Measurements from ENCODE around the gene NFATC2.

The NFATC2 gene

DNA sequence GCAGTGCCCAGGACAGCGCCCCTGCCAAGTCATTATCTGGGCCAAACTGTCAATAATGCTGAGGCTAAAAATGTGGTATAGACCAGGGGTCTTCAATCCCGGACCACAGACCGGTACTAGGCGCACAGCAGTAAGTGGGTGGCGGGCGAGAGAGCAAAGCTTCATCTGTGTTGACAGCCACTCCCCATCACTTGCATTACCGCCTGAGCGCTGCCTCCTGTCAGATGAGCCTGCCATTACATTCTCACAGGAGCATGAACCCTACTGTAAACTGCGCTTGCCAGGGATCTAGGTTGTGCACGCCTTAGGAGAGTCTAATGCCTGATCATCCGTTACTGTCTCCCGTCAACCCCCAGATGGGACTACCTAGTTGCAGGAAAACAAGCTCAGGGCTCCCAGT lies 91.0 kb downstream of the NFATC2 start:
- no peak for DNase-seq (ENCODE audit: low read depth in 2 of 2)

DNA sequence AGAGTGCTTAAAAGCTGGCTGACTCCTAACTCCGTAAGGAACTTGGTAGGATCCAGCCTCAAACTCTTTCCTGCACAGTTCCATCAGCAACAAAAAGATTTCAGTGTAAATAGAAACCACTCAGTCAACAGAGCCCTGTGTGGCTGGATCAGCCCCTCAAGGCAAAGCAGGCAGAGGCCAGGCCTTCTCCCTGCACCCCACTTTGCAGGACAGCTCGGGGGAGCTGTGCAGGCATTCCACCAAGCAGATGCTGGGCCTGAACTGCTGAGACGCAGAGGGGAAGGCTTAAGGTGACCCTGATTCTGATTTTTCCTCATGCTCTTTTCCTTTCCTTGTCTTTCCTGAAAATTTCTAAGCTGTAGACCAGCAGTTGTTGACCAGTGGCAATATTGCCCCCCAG lies 91.5 kb downstream of the NFATC2 start:
- DNase-seq (ENCODE audit: low read depth in 2 of 2): no peak

DNA sequence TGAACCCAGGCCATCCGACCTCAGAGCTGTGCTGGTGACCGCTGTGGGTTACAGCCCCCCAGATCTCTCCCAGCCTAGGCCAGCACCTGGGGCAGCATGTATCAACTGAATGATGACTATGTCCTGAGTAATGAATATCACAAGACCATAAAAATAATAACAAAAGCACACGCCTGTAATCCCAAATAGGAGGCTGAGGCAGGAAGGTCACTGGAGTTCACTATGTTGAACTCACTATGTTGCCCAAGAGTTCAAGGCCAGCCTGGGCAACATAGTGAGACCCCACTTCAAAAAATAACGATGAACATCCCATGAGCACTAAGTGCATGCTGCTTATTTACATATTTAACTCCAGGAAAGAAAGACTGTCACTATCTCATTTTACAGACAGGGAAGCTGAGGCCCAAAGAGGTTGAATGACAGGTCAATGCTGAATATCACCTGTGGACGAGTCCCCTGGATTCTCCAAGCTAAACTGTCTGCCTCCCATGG lies 92.3 kb downstream of the NFATC2 start:
- DNase-seq (ENCODE audit: low read depth in 2 of 2): no peak

DNA sequence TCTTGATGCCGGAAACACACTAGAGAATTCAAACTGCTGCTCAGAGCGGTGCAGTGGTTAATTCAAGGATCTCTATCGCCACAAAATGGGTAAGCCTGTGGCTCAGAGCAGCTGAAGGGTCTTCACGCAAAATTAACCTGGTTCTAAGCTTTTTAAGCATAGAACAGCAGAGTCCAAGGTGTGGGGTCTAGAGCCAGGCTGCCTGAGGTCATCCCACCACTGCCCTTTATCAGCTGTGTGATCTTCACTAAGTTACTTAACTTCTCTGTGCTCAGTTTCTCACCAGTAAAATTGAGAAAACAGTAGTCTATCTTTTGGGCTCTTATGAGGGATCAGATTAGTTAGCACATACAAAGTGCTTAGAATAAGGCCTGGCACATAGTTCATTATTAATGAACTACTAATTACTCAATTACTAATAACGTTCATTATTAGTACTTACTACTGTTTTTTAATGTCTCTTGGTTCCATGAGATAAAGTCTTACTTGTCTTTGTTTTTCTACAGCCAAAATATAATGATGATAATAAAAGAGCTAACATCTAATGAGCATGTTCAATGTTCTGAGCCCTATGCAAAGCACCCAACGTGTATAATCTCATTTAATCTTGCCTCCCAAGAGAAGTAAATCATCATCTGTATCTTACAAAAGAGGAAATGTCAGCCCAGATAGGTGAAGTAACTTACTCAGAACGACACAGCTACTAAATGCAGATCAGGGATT lies 92.9 kb downstream of the NFATC2 start:
- no peak for DNase-seq (ENCODE audit: low read depth in 2 of 2)

DNA sequence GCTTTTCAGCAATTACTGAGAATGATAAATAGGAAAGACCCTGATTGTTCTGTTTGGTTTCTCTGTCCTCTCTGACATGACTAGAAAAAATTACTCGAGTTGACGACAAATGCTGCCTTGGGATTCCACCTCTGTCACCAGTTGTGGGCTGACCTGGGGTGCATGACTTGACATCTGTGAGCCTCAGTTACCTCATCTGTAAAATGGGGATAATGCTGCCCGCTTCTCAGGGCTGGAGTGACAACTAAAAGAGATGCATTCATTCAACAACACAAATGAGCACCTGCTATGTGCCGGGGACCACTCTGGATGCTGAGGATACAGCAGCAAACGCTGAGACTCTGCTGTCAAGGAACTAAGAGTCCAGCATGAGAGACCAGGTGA lies 94.8 kb downstream of the NFATC2 start:
- no peak for DNase-seq (ENCODE audit: low read depth in 2 of 2)

DNA sequence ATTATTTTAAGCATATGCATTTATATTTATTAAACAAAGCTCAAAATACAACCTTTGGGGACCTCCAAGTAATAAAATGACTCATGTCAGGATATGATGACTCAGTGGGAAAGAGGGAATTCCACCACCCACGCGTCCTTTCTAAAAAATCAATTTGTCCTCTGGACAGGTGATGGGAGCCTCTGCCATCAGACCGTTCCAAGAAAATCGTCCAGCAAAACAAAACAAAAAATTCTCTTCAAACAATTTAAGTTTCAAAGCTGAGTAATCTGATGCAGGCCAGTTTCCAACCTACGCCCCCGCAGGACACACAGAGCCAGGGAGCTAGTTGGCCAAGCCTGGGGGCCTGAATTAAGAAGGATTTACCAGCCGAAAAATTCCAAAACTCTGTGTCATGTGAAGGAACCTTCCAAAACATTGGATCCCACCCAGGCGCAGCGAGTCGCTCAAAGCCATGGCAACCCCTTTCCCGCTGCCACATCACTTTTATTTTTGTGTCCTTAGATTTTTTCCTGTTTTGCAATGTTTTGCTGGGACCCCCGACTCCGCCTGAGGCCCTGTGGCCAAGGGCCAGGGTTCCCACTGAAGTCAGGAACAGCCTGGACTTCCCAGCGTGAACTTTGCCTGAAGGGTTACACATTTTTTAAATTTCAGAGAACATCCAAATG lies 95.3 kb downstream of the NFATC2 start:
- no peak for DNase-seq (ENCODE audit: low read depth in 2 of 2)

DNA sequence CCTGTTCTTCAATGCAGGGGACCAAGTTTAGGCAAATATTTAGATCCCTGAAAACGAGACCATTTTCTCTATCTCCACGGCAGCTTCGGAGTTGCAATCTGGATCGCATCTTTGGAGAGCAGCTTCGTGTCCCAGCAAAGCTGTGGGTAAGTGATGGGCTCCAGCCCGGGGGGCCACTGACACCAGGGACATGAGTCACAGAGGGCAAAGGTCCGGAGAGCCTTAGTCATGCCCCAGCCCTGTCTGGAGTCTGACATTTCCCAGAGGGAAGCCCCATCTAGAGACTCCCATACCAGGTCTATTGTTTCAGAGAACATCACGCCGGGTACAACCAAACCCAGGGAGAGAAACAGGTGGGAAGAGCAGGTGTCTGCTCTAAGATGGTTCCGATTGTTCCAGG lies 95.9 kb downstream of the NFATC2 start:
- no peak for DNase-seq (ENCODE audit: low read depth in 2 of 2)

DNA sequence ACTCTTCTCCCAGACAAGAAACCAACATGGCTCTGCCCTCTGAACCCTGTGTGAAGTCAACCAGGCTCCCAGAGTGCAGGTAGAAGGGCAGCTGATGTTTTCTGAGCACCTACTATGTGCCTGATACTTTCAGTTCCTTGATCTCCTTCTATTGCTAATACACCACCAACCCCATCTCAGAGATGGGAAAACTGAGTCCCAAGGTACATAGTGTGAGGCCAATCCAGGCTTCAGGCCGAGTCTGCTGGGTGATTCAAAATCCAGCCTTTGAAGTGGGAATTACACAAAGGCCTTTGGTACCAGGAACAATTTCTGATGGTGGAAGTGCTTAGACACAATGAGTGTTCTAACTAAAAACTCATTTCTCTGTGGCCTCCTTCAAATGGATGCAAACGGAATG lies 96.3 kb downstream of the NFATC2 start:
- no peak for DNase-seq (ENCODE audit: low read depth in 2 of 2)

DNA sequence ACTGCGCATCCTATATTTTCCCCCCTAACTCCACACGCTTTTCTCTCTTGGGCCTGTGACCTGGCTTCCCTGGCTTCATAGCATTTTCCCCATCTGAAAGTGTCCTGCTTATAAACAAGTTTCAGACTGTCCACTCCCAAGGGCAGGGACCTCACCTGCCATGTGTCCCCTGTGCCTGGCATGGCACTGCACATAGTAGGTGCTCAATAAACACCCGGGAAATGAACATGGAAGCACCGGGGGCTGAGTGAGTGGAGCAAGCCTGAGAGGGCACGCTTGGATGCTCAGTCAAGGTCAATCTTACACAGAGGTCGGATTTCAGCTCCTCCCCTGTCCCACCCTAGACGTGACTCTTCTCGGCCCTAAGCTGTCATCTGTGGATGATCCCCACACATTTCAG lies 96.9 kb downstream of the NFATC2 start:
- no peak for DNase-seq (ENCODE audit: low read depth in 2 of 2)

DNA sequence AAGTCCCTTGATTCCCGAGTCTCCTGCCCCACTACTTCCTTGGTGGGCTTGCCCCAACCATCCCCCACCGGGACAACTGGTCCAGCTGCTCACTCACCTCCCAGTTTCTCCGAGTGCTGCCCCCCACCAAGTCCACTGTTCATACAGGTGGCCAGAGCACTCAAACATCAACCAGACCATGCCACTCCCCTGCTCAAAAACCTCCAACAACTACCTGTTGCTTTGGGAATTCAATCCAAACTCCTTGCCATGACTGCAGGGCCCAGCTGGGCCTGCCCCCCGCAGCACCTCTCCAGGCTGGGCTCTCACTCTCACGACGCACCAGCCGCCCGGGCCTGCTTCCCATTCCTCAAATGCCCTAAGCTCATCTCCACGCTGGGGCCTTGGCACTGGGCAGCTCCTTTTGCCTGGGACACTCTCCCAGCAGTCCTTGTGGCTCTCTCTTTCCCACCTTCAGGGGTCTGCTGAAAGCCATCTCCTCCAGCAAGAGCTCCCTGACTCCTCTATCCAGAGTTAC lies 97.5 kb downstream of the NFATC2 start:
- no peak for DNase-seq (ENCODE audit: low read depth in 2 of 2)

DNA sequence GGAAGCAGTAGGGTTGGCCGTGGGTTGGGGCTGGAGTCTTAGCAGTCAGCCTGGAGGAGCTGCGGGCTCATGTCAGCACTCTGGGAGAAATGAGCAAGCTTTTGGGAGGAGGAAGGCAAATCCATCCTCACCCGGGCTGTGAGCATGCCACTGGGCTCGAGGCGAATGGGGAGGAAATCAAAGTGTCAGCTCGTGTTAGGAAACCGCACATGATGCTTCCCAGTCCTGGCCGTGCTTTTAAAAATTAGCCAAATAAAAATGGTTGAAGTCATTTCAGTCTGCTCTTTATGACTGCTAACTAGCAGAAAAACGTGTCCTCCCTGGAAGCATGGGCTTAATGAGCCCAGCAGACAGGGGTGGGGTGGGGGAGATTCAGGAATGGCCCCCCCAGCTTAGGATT lies 98.1 kb downstream of the NFATC2 start:
- DNase-seq (ENCODE audit: low read depth in 2 of 2): no peak

DNA sequence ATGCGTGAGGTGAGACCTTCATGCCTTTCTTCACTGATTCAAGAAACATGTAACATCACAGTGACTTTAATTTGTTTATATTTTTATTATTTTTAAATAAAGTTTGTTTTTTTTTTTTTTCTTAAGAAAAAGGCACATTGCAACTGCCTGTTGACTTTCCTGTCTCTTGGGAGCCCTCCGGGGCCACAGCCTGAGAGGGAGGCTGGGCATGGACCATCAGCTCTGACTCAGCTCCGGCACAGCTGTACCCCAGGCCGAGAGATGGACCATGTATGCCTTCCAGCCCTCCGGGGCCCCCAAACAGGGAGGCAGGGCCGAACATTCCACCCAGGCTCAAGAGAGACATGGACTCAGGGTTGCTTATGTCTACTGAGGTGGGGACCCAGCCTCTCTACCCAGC lies 99.9 kb downstream of the NFATC2 start:
- no peak for DNase-seq (ENCODE audit: low read depth in 2 of 2)

DNA sequence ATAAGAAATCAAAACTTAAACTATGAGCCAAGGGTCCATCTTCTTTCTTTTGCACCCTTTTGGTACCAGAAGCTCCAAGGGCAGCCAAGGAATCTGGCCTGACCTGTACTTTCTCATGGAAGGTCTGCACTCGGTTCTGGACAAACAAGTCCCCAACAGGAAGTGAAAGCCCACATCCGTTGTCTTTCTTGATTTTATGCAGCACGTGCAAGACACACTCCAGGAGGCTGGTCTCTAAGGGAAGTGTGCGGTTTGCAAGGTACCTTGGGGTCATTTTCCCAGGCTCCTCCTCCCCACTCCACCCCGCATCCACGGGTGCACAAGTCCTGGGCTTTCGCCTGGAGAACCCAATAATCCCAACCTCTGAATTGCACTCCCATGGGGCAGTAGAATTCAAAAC lies 101.9 kb downstream of the NFATC2 start:
- no peak for DNase-seq (ENCODE audit: low read depth in 2 of 2)

DNA sequence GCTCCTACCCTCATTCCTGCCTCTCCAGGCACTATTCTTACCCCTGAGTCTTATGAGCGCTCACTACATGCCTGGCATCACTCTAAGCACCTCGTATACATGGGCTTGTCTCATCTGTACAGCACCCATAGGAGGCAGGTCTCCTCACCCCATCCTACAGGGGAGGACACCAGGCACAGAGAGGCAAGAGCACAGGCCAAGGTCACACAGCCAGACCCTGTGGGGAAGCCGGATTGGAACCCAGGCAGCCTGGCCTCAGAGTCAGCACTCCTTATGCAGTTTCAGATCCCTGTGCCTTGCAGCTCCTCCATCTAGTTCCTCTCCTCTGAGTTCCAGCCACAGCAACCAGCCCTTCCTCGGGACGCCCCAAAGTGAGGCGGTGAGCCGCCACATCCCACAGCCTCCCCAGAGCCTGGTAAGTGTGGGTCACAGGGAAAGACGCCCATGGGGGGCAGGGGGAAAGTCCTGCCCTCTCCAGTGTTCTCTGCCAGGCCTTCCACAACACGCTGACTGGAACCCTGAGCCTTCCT lies 103.3 kb downstream of the NFATC2 start:
- no peak for DNase-seq (ENCODE audit: low read depth in 2 of 2)

DNA sequence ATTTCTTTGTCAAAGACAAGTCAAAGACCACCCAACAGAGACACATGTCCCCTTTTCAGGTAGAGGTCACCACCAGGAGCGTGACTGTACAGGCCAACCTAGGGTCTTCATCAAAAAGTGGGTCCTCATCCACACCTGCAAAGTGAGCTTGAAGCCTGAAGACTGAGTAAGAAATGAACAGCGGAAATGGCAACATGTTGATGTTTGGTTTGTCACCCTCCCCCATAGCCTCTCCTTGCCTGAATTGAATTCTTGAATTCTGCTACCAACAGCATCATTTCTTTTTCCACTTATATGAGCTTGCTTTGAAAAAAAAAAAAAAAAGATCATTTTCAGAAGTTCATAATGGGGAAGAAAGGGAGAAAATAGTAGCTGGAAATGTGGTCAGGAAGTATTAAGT lies 104.4 kb downstream of the NFATC2 start:
- DNase-seq (ENCODE audit: low read depth in 2 of 2): no peak

DNA sequence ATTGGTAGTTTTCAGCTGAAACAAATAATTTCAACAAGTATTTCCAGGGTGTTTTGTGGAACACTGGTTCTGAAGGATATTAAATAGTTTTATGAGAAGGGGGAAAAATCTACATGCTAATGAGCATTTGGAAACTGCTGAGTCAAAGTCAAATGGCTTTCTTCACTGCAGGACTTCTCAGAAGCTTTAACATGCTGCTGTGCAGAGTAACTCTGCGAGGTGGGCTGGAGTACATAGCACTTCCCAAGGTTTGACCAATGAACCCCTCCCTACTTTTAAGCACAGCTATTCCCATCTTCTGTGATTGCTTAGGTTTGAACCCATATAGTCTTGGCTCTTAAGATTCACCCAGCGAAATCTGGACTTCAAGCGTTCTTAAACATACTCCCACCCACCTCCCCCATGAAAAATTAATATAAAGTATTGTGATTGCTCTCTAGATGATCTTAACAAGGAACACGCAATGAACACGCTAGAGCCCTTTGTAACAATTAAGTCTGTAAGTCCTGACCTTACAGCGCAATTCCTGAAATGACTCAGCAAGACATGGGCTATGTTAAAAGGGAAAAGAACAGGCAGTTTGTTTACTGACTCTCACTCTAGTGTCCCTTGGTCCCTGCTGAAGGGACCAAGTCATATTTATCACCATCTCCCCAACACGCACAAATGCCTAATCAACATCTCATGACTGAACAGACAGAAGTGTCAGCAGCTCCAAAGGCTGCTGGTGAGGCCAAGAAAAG lies 105.2 kb downstream of the NFATC2 start:
- no peak for DNase-seq (ENCODE audit: low read depth in 2 of 2)

DNA sequence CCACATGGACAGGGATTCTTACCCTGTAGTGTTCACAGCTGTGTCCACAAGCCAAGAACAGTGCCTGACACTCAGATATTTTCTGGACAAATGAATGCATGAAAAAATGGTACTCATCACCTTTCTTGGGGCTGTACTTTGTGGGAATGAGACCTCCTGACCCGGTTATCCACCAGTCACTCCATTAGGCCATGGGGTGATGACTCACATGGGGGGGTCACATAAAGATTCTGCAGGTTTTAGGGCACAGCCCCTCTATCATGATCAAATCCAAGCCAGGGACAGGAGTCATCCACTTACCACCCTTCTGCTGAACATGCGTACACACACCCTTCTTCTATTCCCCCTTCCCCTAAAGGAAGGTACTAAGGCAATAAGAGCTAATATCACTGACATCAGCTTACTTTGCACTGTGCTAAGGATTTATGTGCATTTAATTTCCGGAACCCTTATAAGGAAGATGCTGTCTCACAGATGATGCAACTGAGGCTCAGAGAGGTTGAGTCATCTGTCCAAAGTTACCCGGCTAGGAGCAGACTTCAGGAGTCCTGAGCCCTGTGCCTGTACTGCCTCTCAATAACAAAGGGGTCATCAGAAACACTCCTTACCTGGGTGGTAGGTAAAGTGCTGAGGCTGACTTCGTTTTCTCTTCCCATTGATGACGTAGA lies 107.8 kb downstream of the NFATC2 start:
- DNase-seq (ENCODE audit: low read depth in 2 of 2): no peak

DNA sequence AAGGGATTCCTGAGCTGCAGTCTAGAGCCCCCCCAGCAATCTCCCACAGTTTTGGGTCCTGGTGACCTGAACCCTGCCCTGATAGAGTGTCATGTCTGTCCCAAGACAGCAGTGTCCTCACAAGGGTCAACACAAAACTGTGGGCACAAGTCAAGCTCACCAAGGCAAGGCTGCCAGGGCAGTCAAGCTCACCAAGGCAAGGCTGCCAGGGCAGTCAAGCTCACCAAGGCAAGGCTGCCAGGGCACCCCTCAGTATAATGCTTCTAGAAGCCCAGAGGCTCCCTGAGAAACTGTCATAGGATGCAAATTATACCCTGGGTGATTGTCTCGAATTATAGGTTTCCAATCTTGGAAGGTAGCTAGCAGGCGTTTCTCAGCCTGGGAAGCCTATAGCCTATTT lies 108.5 kb downstream of the NFATC2 start:
- no peak for DNase-seq (ENCODE audit: low read depth in 2 of 2)

DNA sequence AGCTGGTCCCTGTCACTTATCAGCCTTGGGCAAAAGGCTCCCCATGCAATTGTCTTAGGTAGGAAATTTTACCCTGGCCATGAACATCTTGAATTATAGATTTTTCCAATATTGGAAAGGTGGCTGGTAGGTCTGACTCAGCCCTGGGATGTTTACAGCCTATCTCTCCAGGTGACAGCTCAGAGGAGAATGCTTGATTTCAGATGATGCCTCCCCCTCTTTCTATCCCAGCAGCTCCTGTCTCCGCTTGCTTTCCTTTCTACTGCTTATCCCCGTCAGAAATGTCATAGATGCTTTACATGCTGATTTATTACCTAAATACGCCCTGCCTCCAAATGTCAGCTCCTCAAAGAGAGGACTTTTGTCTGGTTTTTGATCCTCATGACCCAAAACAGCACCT lies 109.6 kb downstream of the NFATC2 start:
- DNase-seq (ENCODE audit: low read depth in 2 of 2): no peak

DNA sequence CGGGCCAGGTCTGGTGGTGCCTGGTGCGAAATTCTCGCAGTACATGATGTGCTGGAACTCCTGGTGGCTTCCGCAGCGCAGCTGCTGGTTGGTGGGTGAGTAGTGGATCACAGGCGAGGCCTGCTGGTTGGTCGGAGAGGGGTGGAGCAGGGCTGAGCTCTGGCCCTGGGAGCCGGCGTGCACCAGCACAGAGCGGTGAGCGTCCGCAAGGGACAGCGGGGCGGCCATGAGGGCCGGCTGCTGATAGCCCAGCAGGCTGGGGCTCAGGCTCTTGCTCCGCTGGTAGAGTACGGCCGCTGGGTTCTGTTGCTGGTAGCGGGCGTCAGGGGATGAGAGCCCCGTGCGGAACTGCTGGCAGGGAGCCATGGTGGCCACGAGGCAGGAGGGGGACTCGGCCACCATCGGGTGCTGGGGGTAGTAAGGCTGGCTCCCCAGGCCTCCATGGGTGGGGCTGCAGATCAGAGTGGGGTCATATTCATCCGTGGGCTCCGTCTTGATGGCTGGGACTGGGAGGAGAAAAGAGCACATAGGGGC lies 110.2 kb downstream of the NFATC2 start:
- DNase-seq (ENCODE audit: low read depth in 2 of 2): no peak

DNA sequence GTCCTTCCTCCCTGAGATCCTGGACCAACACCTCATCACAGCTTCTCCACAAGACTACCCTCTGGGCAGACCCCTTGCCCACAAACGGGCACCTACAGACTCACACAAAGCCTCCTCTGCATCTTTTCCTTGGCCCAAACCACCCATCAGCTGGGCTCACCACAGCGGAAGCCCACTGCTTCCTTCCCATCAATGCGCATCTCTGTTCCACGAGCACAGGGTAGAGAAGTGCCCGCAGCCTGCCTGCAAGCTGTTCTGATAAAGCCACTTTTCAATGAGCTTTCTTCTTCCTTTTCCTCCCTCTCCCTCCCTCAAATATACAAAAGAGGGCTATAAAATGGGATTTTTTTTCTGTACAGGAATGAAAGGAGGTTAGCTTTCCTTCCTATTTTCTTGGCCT lies 111.2 kb downstream of the NFATC2 start:
- no peak for DNase-seq (ENCODE audit: low read depth in 2 of 2)
